Activated naive CD4-positive, alpha-beta T cell treated with anti-CD3 and anti-CD28 coated beads, Interleukin-2, amount 50 U/mL, for 16 hours (primary cell): ENCODE measurements around the gene ANO9.
"Not testable (repeated sequence)": the region's sequence is repeated elsewhere in the genome, so short reads cannot be mapped to it uniquely, and the experiment has no call there.

ENCODE experiments used
- DNase-seq: peaks from one replicate; pipeline ENCODE4 v3.0.0-alpha.2; 2020

Gene ANO9

GRCh38 chr11:433641-434040, 8.2 kb downstream of the ANO9 start:
- peak; percentile 7 for DNase-seq

- DNase-seq = peak; percentile 10
Observed at GRCh38 chr11:433111-433510, 8.7 kb downstream of the ANO9 start.

DNA sequence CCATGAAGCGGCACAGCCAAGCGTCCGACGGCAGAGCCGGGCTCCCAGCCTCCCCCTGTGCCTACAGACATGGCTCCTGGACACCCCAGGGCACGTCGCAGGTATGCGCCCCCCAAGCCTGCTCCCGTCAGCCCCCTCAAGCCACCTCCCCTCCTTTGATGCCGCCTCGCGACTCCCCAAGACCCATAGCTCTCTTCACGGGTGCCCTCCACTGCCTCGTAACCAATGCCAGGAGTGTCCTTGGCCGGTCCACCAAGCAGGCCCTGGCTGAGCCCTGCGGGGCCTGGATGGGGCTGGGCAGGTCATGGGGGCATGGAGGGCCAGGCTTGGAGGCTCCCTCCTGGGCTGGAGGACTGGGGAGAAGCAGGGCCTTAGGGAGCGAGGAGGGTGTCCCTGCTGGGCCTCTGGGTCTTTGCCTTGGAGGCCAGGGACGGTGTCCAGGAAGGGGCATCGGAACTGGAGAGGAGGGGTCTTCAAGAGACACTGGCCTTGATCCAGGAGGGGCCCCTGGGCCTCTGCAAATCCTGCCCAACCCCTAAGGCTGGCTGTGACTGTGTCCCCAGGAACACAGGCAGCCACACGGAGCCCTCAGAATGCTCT, 9.2 kb downstream of the ANO9 start:
- no peak for DNase-seq

- DNase-seq = no peak
Observed at GRCh38 chr11:431921-432320, 9.9 kb downstream of the ANO9 start.

DNA sequence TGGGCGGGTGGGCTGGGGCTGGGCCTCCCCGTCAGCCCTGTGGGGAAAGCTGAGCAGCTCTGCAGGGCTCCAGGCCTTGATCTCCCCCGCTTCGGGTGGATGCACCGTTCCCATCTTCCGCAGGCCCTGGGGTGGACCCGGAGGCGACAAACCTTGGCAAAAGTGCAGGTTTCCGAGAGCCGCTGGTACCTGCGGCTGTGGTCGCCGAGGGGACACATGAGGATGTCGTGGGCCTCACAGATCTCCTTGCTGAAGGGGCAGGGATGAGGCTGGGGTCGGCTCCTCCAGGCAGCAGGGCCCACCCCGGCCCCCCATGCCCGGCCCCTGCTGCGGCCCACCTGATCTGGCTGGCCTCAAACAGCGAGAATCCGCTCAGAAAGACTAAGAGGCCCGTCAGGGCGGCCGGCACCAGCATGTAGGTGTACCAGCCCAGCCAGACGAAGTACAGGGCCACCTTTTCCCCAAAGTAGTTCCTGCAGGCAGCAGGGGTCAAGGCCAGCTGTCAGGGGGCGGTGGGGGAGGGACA, 11.8 kb downstream of the ANO9 start:
- DNase-seq = peak; percentile 7

DNA sequence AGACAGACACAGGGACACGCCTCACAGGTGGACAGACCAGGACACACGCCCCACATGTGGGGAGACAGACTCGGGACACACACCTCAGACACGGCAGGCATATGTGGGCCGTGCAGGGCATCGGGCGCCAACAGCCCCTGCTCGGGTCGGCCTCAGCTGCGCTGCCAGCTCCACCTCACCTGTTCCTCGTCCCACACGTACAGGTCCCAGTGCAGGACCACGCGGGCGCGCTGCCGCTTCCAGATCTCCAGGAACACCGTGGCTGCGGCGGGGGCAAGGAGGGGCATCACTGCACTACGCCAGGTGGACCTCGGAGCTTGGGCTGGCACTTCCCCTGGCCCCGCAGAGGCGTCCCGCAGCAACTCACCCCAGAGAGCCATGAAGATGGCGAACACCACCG, 12.4 kb downstream of the ANO9 start:
- peak; percentile 9 for DNase-seq

- DNase-seq = peak; percentile 8
Observed at GRCh38 chr11:428295-428694, 13.5 kb downstream of the ANO9 start.

GRCh38 chr11:426851-427250, 15.0 kb downstream of the ANO9 start:
- DNase-seq = peak; percentile 5

- DNase-seq = no peak
Observed at GRCh38 chr11:425301-425700, 16.5 kb downstream of the ANO9 start.

GRCh38 chr11:424766-425165, 17.0 kb downstream of the ANO9 start:
- DNase-seq = not testable (repeated sequence)

DNA sequence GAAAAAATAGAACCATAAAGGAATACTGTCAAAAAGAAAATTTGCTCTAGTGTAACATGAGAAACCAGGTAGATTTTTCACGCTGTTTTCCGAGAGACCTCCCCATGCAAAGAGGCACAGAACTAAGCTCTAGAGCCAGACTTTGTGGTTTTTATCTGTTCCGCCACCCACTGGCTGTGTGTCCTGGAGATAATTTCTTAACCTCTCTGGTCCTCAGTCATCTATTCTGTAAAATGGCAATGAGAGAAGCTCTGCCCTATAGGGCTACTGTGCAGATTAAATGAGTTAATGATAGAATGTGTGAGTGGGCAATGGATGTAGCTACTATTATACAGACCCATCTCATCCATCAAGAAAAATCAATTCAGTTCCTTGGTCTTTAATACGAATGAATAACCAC, 17.6 kb downstream of the ANO9 start:
- no peak for DNase-seq

- no peak for DNase-seq
Observed at GRCh38 chr11:422249-422656, 19.6 kb downstream of the ANO9 start.

DNA sequence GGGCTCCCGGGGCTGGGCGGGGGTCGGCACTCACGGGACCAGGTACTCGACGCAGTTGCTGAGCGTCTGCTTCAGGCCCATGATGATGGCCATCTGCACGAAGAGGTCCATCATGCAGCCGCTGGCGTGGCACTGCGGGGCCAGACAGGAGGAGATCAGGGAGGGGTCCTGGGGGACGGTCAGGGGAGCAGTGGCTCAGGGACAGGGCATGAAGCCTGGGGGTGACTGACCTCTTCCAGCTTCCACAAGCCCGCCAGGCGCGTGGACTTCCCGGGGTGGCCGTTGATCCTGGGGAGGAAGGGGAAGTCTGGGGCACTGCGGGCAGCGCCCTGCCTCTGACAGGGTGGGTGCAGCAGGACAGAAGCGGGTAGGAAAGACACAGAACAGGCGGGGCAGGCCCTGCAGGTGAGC, 20.9 kb downstream of the ANO9 start:
- DNase-seq = no peak

DNA sequence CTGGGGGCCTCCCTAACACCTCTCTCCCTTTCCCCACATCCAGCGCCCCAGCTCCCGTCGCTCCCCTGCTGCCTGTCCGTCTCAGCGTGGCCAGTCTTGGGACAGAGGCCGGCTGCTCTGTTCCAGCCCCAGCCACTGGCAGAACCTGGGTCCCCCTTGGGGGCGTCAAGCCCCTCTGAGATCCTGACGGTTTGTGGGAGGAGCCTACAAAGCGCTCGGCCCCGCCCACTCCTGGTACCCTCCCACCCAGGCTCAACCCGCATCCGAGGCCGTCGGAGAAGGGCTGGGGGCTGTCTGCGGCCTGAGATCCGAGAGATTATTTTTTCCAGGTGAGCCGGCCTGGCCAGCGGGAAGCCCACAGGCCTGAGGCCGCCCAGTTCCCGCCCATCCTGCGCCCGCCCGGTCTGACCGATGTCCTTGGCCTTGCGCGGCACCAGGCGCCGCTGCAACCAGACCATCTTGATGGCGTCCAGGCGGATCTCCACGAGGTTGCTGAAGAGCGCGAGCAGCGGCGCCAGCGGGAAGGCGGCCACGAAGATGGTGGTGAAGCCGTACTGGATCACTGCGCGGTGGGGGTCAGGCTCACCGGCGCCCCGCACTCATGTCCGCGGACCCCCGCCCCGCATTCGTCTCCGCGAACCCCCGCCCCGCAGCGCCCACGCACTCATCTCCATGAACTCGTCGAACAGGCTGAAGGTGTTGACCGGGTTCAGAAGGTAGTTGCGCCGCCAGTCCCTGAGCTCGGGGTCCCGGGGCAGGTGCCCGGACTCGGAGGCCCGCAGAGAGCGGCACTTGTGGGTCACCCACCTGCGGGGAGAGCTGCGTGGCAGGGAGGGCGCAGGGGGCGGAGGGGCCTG, 21.5 kb downstream of the ANO9 start:
- DNase-seq = peak; percentile 11

DNA sequence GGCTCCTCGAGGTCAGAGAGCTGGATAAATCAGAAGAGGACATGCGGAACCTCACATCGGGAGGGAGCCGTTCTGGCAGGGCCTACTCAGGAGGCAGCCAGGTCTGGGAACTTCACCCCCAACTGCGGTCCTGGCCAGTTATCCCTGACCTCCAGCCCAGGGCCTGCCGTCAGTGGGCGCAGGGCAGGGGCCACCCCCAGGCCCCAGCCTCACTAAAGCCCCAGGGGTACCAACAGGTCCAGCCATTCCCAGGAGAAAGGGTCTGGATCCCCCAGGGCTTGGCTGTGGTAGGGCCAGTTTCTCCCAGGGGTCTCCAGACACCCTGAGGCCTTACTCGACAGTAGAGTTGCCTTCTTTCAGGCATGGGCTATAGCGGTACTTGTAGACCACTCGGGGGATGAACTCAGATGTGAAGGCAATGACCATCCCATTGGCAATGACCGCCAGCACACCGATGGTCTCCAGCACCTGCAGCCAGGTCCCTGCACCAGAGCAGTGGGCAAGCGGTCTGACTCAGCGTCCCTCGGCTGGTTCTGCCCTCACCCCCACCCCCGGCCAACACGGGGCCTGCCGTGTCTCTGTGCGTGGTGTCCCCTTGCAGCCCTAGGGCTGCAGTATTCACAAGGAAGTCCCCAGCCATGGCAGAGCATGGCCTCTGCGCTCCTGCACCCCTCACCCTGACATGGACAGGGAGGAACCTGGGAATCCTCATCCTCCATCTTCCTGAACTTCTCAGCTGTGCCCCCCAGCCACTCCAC, 22.4 kb downstream of the ANO9 start:
- DNase-seq = no peak

DNA sequence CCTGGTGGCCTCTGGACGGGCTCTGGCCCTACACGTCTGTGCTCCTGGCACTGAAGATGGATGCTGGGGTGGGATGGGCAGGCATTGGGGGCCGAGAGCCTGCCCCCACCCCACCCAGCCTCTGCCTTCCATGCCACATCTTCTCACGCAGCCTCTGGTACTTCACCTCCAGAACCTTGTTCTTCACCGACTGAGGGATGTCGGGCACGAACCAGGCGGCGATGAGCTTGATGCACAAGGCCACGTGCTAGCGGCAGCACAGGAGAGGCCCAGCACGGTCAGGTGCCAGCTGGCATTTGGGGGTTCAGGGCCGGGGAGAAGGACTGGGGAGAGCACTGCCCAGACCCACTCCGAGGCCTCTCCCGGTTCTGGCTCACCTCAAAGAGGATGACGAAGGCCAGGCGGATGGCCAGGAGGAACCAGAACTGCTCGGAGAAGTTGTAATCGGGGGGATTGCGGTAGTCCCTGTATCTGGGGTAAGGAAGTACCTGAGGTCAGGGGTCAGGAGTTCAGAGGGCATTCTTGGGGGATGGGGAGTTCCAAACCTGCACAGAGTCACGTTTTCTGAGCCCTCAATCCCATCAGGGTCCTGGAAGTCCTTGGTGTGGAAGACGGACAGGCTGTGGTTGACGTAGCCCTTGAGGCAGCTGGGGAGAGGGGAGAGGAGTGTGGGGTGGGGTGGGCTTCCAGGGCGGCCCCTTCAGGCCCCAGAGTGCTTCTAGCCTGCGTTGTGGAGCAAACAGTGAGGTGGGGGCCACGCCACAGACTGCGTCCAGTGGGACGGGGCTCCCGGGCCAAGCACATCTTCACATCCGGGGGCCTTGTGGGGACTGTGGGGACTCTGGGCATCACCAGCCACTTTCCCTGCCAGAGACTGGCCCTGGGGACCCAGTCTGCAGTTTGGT, 23.2 kb downstream of the ANO9 start:
- DNase-seq = no peak

- DNase-seq = no peak
Observed at GRCh38 chr11:417652-418342, 24.0 kb downstream of the ANO9 start.

- DNase-seq = peak; percentile 40
Observed at GRCh38 chr11:416757-417621, 24.8 kb downstream of the ANO9 start.

DNA sequence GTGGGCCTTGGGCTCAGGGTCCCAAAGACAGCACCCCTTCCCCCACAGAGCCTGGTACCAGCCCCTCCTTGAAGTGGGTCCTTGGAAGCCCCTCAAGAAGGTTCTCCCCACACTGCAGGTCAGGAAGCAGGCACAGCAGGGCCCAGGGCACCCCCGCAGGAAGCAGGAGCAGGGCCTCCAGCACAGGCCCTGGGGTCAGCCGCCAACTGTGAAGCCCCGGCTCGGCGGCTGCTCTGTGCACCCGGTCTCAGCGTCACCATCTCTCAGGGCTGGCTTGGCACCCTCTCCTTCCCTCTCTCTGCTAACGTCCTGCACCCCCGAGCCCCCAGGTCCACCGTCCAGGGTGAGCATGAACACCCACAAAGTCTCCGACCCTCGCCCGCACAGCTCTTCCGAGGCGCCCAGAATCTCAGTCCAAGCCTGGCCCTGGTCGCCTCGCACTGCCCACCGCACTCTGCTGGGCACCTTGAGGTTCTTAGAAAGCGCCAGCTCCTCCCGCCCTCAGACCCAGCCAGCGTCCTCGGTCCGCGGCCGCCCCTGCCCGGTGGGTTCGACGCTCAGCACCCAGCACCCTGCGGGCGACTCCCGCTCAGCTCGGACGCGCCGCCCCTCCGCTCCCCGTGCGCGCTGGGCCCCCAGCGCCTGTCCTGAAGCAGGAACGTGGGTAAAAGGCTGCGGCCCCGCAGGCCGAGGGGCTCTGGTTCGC, 25.6 kb downstream of the ANO9 start:
- DNase-seq = no peak

DNA sequence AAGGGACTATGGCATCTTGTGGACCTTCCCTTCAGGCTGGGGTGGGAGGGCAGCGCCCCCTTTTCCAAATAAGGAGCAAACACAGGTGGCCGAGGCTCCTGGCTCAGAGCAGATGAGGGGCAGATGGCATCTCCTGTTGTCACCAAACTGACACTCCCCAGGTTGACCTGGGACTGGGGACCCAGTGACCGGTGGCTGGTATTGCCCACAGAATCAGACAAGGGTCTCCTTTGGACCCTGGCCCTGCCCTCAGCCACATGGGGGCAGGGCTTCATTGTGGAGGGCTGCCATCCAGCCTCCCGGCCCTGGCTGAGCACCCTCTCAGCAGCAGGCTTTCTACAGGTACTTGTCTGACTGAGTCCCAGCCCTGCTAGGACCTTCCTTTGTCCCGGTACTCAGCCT, 26.2 kb downstream of the ANO9 start:
- DNase-seq = no peak
